ENCODE results near the gene GPX1.
"Not testable (repeated sequence)": the region's sequence is repeated elsewhere in the genome, so short reads cannot be mapped to it uniquely, and the experiment has no call there.

GPX1 gene

DNA sequence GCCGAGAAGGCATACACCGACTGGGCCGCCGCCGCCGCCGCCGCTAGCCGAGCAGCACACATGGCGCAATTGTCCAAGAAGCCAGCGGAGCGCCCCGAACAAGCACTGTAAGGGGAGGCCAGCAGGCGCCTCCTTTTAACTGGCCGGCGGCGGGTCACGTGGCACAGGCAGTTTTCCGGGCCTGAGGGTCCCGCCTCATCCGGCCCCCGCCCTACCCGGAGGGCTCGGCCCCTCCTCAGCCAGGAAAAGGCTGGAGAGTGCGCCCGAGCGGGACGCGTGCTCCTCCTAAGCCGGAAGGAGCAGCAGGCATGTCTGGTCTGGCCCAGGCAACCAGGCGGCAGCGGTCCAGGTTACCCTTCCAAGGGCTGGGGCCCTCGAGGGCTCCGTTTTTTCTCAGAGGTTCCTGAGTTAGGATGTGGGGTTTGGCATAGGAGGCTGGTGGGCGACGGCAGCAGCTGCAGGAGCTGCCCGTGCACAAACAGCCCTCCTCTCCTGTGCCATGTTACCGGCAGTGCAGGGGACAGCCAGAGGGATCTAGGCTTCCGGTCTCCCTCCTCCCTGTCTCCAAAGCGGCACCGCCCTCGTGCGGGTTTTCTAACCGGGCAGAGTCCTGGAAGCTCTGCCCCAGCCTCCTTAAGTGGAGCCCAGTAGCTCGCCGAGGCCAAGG, at the start of gene GPX1:
Gene GPX1 (minus strand): TSS at position 137 of the 667 bp plus-strand sequence. CDS start 75 bp downstream, at position 62.
- peaks cover 34% of the 10 kb centered on the region for H3K4me1 Mint-ChIP-seq (ENCODE audit: low read depth)
- H3K9me3 Mint-ChIP-seq: no peaks in the 10 kb centered on the region
- peak within 1 kb of the TSS; percentile 86 for H3K27ac Mint-ChIP-seq
- H3K27me3 Mint-ChIP-seq (ENCODE audit: low read depth): no peaks in the 10 kb centered on the region
- H3K4me3 Mint-ChIP-seq: peak within 1 kb of the TSS; percentile 88
- peaks cover 66% of the 10 kb centered on the region for H3K36me3 Mint-ChIP-seq (ENCODE audit: low read depth)
- peak; percentile 91 for DNase-seq (ENCODE audit: low spot score)

DNA sequence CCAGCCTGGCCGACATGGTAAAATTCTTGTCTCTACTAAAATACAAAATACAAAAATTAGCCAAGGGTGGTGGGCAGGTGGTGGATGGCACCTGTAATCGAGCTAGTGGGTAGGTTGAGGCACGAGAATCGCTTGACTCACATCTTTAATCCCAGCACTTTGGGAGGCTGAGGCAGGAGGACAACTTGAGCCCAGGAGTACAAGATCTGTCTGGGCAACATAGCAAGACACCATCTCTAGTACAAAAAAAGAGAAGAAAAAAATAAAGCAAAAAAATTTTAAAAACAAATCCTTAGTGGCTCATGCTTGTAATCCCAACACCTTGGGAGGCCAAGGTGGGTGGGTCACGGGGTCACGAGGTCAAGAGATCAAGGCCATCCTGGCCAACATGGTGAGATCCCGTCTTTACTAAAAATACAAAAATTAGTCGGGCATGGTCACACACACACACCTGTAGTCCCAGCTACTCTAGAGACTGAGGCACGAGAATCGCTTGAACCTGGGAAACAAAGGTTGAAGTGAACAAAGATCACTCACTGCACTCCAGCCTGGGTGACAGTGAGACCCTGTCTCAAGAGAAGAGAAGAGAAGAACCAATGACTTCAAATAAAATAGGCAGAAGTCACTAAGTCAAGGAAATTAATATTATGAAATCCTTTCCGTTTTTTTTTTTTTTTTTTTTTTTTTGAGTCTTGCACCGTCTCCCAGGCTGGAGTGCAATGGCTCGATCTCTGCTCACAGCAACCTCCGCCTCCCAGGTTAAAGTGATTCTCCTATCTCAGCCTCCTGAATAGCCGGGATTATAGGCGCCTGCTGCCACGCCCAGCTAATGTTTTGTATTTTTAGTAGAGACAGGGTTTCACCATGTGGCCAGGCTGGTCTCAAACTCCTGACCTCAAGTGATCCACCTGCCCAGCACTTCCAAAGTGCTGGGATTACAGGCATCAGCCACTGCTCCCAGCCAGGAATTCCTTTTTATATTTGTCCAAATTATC, 48.7 kb upstream of the GPX1 start:
- no peaks in the 10 kb centered on the region for H3K9me3 Mint-ChIP-seq
- H3K27me3 Mint-ChIP-seq (ENCODE audit: low read depth): no peaks in the 10 kb centered on the region
- no peak overlapping the region for H3K27ac Mint-ChIP-seq
- peaks cover 35% of the 10 kb centered on the region for H3K36me3 Mint-ChIP-seq (ENCODE audit: low read depth)
- DNase-seq (ENCODE audit: low spot score): no peak
- H3K4me3 Mint-ChIP-seq: no peak overlapping the region
- H3K4me1 Mint-ChIP-seq (ENCODE audit: low read depth): peaks cover 34% of the 10 kb centered on the region

DNA sequence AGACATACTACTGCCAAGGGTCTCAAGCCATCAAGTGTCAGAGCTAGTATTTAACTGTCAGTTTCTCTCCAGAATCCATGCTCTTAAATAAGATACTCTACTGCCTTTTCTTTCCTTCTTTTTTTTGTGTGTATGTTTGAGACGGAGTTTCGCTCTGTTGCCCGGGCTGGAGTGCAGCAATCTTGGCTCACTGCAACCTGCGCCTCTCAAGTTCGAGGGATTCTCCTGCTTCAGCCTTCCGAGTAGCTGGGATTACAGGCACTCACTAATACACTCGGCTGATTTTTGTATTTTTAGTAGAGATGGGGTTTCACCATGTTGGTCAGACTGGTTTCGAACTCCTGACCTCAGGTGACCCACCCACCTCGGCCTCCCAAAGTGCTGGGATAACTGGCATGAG, 47.4 kb upstream of the GPX1 start:
- H3K9me3 Mint-ChIP-seq; H3K27ac Mint-ChIP-seq; H3K4me3 Mint-ChIP-seq; H3K27me3 Mint-ChIP-seq (ENCODE audit: low read depth); DNase-seq (ENCODE audit: low spot score): not testable (repeated sequence)
- H3K36me3 Mint-ChIP-seq (ENCODE audit: low read depth): peaks cover 38% of the 10 kb centered on the region
- peaks cover 36% of the 10 kb centered on the region for H3K4me1 Mint-ChIP-seq (ENCODE audit: low read depth)

DNA sequence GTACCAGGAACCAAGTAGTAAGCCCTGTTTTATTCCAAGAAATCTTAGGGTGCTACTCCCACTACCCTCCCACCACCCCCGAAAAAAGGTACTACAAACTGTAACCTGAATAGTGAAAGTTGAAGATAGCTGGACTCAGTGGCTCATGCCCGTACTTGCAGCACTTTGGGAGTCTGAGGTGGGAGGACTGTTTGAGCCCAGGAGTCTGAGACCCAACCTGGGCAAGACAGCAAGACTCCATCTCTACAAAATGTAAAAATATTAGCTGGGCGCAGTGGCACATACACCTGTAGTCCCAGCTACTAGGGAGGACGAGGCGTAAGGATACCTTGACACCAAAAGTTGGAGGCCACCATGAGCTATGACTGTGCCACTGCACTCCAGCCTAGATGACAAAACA, 45.7 kb upstream of the GPX1 start:
- peaks cover 27% of the 10 kb centered on the region for H3K4me1 Mint-ChIP-seq (ENCODE audit: low read depth)

DNA sequence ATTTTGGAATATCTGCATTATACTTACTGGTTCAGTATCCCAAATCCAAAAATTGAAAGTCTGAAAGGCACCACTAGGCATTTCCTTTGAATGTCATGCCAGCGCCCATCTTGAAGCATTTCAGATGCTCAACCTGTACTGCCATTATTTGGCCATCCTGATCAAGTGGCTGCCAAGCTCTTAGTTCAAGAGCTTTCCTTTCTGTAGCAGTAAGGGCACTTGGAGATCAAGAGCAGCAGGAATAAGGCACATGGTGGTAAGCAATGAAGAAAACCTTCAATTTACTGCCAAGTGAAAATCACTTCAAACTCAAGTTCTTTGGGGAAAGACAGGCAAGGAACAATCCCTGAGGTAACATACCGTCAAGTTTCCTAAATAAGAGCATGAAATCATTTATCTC, 43.6 kb upstream of the GPX1 start:
- no peaks in the 10 kb centered on the region for H3K27me3 Mint-ChIP-seq (ENCODE audit: low read depth)
- H3K4me1 Mint-ChIP-seq (ENCODE audit: low read depth): peaks cover 26% of the 10 kb centered on the region
- H3K36me3 Mint-ChIP-seq (ENCODE audit: low read depth): peaks cover 43% of the 10 kb centered on the region
- no peak for DNase-seq (ENCODE audit: low spot score)
- no peaks in the 10 kb centered on the region for H3K9me3 Mint-ChIP-seq
- no peak overlapping the region for H3K4me3 Mint-ChIP-seq
- H3K27ac Mint-ChIP-seq: no peak overlapping the region

More for the DNA sequence above, 45.7 kb upstream of the GPX1 start:
- Mint-ChIP-seq H3K9me3 (no peaks in the 10 kb centered on the region), H3K36me3 (ENCODE audit: low read depth) (peaks cover 41% of the 10 kb centered on the region), H3K27me3 (ENCODE audit: low read depth) (no peaks in the 10 kb centered on the region), H3K4me3 (no peak overlapping the region), H3K27ac (no peak overlapping the region)
- no peak for DNase-seq (ENCODE audit: low spot score)

DNA sequence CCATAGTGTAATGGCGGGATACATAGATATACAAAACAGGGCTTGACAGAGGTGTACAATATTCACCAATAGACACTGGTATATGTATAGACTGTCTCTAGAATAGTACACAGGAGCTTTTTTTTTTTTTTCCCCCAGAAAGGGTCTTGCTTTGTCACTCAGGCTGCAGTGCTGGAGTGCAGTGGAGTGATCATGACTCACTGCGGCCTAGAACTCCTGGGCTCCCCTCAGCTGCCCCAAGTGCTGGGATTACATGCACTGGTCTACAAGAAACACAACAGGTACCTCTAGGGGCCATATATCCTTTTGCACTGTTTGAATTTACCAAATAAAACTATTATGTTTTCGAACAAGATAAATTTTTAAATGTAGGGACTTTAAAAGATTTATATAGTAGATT, 41.3 kb upstream of the GPX1 start:
- Mint-ChIP-seq H3K36me3 (ENCODE audit: low read depth) (peaks cover 45% of the 10 kb centered on the region), H3K9me3 (no peaks in the 10 kb centered on the region), H3K27ac (no peak overlapping the region), H3K27me3 (ENCODE audit: low read depth) (no peaks in the 10 kb centered on the region), H3K4me1 (ENCODE audit: low read depth) (peaks cover 22% of the 10 kb centered on the region), H3K4me3 (no peak overlapping the region)
- no peak for DNase-seq (ENCODE audit: low spot score)

DNA sequence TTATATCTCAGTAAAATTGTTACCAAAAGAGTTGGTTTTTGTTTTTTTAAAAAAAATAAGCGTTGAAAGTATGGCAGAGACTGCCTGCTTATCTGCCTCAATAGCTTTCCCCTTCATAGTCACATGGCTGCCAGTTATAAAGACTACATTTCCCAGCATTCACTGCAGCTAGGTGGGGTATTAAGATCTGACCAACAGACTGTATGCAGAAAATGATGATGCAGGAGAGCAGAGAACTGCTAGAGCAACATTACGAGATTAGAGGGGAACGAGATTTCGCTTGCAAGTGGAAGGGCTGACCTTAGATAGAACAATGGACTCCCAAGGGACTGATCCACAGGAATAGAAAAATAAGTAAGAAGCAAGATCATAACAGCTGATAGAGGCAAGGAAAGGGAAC, 39.3 kb upstream of the GPX1 start:
- Mint-ChIP-seq H3K27ac (peak overlapping the region; percentile 7), H3K36me3 (ENCODE audit: low read depth) (peaks cover 42% of the 10 kb centered on the region), H3K9me3 (no peaks in the 10 kb centered on the region), H3K27me3 (ENCODE audit: low read depth) (no peaks in the 10 kb centered on the region), H3K4me3 (no peak overlapping the region), H3K4me1 (ENCODE audit: low read depth) (peaks cover 25% of the 10 kb centered on the region)
- DNase-seq (ENCODE audit: low spot score): no peak

DNA sequence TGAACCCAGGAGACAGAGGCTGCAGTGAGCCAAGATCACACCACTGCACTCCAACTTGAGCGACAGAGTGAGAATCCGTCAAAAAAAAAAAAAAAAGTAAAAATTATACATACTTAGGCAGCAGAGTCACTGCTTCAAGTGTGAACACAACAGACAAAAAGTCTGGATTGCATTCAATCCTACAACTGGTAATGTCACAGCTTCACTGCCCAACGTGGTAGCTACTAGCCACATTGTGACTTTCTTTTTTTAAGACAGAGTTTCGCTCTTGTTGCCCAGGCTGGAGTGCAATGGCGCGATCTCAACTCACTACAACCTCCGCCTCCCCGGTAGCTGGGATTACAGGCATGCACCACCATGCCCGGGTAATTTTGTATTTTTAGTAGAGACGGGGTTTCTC, 33.2 kb upstream of the GPX1 start:
- DNase-seq (ENCODE audit: low spot score); H3K27ac Mint-ChIP-seq; H3K9me3 Mint-ChIP-seq; H3K4me3 Mint-ChIP-seq; H3K27me3 Mint-ChIP-seq (ENCODE audit: low read depth): not testable (repeated sequence)
- Mint-ChIP-seq H3K36me3 (ENCODE audit: low read depth) (peaks cover 27% of the 10 kb centered on the region), H3K4me1 (ENCODE audit: low read depth) (peaks cover 13% of the 10 kb centered on the region)

DNA sequence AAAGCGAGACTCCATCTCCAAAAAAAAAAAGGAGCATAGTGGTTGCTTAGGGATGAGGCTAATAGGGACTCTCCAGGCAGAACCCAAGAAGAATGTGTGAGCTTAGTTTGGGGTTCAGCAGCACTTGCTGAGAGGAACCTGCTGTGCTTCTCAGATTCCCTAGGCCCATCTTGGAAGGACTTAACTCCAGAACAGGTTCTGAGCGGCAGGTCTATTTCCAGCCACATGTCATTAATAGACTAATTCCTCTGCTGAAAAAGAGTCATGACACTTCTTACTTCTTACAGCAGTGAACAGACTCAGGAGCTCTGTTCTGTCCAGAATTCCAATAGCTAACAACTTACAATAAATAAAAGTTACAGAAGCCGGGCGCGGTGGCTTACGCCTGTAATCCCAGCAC, 31.1 kb upstream of the GPX1 start:
- peaks cover 15% of the 10 kb centered on the region for H3K4me1 Mint-ChIP-seq (ENCODE audit: low read depth)
- no peak overlapping the region for H3K4me3 Mint-ChIP-seq
- no peaks in the 10 kb centered on the region for H3K27me3 Mint-ChIP-seq (ENCODE audit: low read depth)
- no peaks in the 10 kb centered on the region for H3K9me3 Mint-ChIP-seq
- DNase-seq (ENCODE audit: low spot score): no peak
- H3K36me3 Mint-ChIP-seq (ENCODE audit: low read depth): peaks cover 23% of the 10 kb centered on the region
- no peak overlapping the region for H3K27ac Mint-ChIP-seq

DNA sequence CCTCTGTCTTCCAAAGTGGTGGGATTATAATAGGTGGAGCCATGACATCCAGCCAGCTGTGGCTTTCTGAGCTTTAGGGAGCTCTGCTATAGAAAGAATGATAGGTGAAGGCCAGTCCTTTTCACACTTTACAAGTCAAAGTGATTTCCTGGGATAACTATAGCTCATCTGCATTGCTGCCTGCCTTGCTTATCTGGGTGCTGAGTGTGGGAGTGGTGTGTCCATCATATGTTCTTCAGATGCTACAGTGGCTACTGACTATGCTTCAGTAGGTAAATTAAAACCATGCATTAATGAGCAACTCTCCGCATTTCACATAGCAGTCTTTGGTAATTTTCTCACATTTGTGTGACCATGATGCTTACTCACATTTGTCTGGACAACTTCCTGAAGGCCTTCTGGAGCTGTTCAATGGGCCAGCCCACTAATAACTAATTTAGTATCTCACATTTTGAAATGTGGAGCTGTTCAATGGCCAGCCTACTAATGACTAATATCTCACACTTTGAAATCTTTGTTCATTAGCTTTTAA, 30.2 kb upstream of the GPX1 start:
- H3K27ac Mint-ChIP-seq: no peak overlapping the region

DNA sequence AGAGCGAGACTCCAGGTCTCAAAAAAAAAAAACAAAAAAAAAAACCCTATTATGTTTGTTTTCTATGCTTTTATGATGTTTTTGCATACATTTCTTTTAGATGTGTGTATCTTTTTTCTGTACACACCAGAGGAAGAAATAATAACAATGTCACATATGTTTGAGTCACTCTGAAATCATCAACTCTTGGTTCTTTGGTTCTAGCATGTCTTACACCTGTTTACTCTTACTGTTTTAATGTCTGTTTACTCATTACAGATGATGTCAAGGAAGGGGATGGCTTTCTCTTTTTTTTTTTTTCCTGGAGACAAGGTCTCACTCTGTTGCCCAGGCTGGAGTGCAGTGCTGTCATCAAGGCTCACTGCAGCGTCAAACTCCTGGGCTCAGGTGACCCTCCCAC, 29.6 kb upstream of the GPX1 start:
- DNase-seq (ENCODE audit: low spot score): no peak
- peaks cover 11% of the 10 kb centered on the region for H3K4me1 Mint-ChIP-seq (ENCODE audit: low read depth)
- no peaks in the 10 kb centered on the region for H3K9me3 Mint-ChIP-seq
- no peak overlapping the region for H3K4me3 Mint-ChIP-seq
- peaks cover 24% of the 10 kb centered on the region for H3K36me3 Mint-ChIP-seq (ENCODE audit: low read depth)
- no peaks in the 10 kb centered on the region for H3K27me3 Mint-ChIP-seq (ENCODE audit: low read depth)
- no peak overlapping the region for H3K27ac Mint-ChIP-seq

More for the DNA sequence above, 30.2 kb upstream of the GPX1 start:
- Mint-ChIP-seq H3K36me3 (ENCODE audit: low read depth) (peaks cover 25% of the 10 kb centered on the region), H3K9me3 (no peaks in the 10 kb centered on the region), H3K4me1 (ENCODE audit: low read depth) (peaks cover 13% of the 10 kb centered on the region), H3K4me3 (no peak overlapping the region), H3K27me3 (ENCODE audit: low read depth) (no peaks in the 10 kb centered on the region)
- no peak for DNase-seq (ENCODE audit: low spot score)

DNA sequence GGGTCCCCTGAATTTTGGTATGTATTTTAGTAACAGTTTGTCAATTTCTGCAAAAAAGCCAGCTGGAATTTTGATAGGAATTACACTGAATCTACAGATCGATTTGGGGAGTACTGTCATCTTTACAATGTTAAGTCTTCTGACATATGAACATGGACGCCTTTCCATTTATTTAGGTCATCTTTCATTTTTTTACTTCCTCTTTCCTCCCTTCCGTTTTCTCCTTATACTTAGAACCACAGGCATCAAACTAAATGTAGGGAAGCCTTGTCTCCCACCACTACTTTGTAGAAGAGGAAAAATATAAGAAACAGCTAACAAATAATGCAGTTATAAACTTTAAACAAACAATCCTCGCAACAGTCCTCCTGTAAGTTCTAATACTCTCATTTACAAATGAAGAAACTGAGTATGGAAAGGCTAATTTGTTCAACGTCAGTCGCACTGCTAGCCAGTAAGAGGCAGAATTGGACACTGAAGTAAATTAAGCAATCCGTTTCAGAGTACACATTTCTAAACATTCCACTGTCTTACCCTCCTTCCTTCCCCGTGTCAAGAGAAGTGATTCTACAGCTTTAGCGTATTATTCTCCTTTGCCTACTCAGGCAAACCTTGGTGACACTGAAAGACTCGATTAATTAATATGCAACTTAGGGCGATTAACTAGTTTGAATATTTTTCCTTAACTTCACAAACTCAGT, 28.1 kb upstream of the GPX1 start:
- no peak overlapping the region for H3K4me3 Mint-ChIP-seq
- no peaks in the 10 kb centered on the region for H3K9me3 Mint-ChIP-seq
- no peaks in the 10 kb centered on the region for H3K27me3 Mint-ChIP-seq (ENCODE audit: low read depth)
- no peak for DNase-seq (ENCODE audit: low spot score)
- H3K27ac Mint-ChIP-seq: no peak overlapping the region
- peaks cover 24% of the 10 kb centered on the region for H3K36me3 Mint-ChIP-seq (ENCODE audit: low read depth)
- H3K4me1 Mint-ChIP-seq (ENCODE audit: low read depth): peaks cover 11% of the 10 kb centered on the region

DNA sequence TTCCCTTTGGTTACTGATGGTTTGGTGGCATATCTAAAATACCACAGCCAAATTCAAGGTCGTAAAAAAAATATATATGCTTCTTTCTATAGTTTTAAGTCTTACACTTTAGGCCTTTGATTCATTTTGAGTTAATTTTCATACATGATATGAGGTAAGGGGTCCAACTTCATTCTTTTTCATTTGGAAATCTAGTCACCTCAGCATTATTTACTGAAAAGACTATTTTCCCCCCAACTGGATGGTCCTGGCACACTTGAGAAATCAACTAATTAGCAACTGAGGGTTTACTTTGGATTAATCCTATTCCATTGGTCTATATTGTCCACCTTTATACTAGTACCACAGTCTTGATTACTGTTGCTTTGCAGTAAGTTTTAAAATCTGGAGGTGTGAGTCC, 27.5 kb upstream of the GPX1 start:
- H3K4me3 Mint-ChIP-seq: no peak overlapping the region
- no peaks in the 10 kb centered on the region for H3K27me3 Mint-ChIP-seq (ENCODE audit: low read depth)
- peaks cover 24% of the 10 kb centered on the region for H3K36me3 Mint-ChIP-seq (ENCODE audit: low read depth)
- no peak for DNase-seq (ENCODE audit: low spot score)
- no peaks in the 10 kb centered on the region for H3K9me3 Mint-ChIP-seq
- no peak overlapping the region for H3K27ac Mint-ChIP-seq
- H3K4me1 Mint-ChIP-seq (ENCODE audit: low read depth): peaks cover 11% of the 10 kb centered on the region
